ENCODE results near the gene MARK2. TPM values are rescaled to one million over a fixed set of nuclear protein-coding genes. Genes with fewer than 3 reads are reported as not detected.

MARK2 gene
- total and polyA plus RNA-seq, 2 of the 8 experiments (the other 6 are each of a cell fraction or from before 2014, with no cell fraction given), result 19.3 to 58.5 TPM

- TF ChIP-seq ATF3 (IDR thresholded peaks at IDR 0.05; ENCODE audit: insufficient read depth, low read depth, low read length) (no peak), MAX (IDR thresholded peaks at IDR 0.05) (no peak), TEAD4 (IDR thresholded peaks at IDR 0.05; ENCODE audit: low read depth, low read length) (peak; percentile 40; the same call in 1 of the 2 replicates), TAF1 (IDR thresholded peaks at IDR 0.05; ENCODE audit: low read depth, low read length) (no peak)
Measured at GRCh38 chr11:63945477-63946163, 106.7 kb downstream of the MARK2 start (continued).
